ENCODE data around the gene TIRAP.
"Not testable (repeated sequence)": the region's sequence is repeated elsewhere in the genome, so short reads cannot be mapped to it uniquely, and the experiment has no call there.

Gene TIRAP, protein sequence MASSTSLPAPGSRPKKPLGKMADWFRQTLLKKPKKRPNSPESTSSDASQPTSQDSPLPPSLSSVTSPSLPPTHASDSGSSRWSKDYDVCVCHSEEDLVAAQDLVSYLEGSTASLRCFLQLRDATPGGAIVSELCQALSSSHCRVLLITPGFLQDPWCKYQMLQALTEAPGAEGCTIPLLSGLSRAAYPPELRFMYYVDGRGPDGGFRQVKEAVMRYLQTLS

DNA sequence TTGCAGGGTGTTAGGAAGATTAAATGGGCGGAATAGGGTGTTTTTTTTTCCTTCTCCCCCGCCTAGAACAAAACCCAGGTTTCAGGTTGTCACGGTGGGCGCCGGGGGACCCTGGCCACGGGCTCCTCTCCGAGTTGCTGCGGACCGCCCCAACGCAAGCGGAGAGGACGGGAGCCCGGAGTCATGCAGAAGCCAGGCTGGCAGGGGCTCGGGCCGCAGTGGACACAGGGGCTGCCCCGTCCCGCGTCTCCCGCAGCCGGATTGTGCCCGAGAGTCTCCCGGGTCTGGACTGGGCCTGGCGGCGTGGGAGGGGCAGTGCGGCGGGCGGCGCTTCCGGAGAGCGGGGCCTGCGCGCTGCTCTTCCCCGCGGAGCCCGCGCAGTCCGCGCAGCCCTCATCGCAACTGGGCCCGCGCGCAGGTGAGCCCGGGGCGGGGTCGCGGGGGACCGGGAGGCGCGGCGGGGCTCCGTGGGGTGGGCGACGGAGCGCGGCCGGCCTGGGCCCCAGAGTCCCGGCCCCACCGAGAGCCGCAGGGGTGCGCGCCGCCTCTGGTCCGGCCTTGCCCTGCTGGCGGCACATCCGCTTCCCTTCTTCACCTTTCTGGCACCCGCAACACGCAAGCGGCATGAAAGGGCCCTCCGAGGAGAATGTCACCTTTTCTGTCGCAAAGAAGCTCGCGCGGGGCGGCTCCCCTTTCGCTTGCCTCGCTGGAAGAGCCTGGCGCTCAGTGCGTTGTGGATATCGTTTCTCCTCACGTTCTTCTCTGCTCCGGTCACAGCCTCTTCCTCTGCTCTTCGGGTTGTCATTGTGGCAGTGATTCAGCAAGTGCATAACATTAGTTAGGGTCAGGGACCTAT lies at the start of gene TIRAP:
TSS of gene TIRAP (plus strand) at position 358 of the 856 bp plus-strand sequence. CDS start 7,802 bp downstream, outside the sequence.
- DNase-seq (ENCODE audit: low spot score), result peak; percentile 57

DNA sequence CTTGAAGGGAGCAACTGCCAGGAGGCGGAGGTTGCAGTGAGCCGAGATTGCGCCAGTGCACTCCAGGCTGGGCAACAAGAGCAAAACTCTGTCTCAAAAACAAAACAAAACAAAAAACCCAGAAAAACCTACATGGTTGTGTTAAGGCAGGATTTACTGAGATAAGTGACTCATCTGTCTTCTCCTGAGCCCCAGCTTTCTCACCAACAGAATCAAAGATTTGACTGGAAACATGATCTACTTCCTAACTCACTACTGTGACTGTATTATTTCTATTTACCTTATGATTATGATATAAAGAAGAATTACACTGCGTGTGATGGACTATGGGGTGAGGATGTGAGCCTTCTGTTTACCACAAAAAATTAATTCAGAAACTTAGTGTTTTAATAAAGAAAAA lies 49.5 kb upstream of the TIRAP start:
- DNase-seq (ENCODE audit: low spot score), result no peak

DNA sequence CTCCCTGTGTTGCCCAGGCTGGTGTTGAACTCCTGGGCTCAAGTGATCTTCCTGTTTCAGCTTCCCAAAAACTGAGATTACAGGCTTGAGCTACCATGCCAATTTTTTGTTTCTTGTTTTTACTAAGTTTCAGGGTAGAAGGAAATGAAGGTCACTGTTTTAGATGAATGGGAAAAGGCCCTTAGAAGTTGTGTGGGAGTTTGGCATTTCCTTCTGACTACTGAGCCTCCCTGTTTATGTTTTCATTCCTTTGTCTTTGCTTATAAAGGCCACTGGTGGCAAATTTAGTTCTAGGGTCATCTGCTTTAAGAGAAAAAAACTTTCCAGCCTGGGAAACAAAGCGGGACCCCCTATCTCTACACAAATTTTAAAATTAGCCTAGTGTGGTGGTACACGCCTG lies 36.3 kb upstream of the TIRAP start:
- DNase-seq (ENCODE audit: low spot score), result no peak

DNA sequence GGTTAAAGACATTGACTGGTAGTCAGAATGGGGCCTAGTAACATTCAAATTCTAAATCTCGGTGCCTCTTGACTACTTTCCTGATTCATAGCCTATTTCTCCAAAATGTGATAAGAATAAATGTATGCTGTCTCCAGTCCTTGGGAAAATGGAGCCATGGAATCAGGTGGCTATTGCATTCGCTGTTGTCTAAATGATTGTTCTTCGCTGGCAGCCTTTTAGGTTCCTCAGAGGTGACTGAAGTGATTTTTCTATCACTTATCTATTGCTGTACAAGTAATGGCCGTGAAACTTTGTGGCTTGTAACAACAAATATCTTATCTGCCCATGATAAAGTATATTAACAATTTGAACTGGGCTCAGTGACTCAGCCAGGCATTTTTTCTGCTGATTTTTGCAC lies 29.6 kb upstream of the TIRAP start:
- DNase-seq (ENCODE audit: low spot score), result no peak

DNA sequence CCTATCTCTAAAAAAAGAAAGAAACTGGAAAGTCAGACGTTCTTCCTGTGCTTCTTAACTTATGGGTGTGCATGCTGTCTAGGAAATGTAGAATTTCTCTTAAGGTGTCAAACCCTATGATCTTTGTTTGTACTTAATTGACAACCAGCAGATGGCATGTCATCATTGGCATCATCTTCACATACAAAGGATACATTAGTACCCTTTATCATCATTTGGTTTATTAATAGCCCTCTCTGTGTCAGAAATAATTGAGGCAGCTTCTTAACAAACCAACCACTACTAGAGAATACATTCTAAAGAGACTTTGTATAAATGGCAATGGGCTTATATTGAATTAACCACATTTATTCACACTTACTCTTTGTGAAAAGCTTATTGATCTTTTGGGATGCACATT lies 28.1 kb upstream of the TIRAP start:
- DNase-seq (ENCODE audit: low spot score), result no peak

DNA sequence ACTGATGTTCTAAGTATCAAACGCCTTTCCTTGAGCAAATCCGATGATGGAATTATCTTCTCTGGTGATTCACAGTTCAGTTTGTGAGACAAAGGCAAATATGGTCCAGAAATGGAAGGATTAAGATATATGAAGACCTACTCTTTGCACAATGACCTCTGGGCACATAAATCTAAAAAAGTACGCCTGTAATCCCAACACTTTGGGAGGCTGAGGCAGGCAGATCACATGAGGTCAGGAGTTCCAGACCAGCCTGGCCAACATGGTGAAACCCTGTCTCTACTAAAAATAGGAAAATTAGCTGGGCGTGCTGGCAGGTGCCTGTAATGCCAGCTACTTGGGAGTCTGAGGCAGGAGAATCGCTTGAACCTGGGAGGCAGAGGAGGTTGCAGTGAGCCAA lies 27.4 kb upstream of the TIRAP start:
- DNase-seq (ENCODE audit: low spot score), result not testable (repeated sequence)

DNA sequence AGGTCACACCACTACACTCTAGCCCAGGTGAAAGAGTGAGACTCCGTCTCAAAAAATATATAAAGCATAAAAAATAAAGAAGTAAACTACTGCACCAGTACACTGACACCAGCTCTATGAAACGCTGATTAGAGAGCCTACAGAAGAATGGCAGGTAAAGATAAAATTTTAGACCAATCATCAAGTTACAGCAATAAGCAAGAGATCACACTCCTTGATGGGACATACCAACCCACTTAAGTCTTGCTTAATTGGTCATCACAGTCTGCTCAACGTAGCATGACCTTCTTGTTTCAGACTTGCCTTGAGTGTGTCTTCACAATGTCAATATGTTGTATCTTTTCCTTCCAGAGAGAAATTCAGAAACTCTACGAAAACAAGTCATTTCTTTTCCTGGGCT lies 26.7 kb upstream of the TIRAP start:
- DNase-seq (ENCODE audit: low spot score), result no peak

DNA sequence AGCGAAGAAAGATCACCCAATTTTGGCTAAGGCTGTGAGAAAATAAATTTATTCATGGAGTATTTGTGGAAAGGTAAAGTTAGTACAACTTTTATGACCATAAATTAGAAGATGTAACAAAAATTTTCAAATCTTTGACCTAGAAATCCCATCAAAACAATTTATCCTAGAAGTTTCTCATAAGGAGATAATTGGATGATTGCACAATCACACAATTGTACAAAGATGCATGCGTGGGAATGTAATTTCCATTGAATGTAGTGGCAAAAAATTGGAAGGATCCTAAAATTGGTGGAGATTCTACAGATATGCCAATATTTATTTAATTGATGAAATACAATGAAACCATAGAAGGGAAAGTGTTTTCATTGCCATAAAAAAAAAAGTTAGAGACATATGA lies 25.7 kb upstream of the TIRAP start:
- DNase-seq (ENCODE audit: low spot score), result no peak

DNA sequence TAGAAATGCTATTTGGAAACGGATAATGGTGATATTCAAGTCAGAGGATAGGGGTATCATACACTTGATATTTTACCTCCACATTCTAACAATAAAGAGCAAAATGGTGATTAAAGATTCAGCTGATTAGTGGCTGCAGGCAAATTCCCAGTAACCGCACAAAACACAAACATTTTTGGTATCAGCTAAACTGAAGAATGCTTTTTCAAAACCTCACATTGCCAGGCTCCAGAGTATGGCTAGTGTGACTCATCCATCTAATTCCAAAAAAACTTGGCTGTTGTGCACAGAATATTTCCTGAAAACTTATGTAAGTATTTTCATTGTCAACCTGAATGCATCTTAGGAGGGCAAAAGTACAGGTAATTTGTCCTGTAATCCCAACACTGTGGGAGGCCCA lies 25.1 kb upstream of the TIRAP start:
- DNase-seq (ENCODE audit: low spot score), result no peak

DNA sequence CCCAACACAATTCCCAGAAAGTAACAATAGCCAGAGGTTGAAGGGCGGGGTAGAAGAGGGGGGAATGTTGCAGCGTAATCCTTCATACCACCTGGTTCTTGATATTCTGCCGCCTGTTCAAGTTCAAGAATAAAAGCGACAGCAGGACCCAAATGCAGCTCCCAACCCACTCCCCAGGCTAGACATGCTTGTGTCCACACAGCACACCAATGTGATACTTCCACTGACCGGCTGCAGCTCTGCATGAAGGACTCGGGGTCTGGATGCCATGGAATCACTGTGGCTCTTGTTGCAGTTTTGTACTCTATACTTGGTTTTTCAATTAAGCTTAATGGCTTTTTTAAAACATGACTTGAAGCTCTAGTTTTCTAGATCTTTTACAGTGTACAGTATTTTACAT lies 20.7 kb upstream of the TIRAP start:
- no peak for DNase-seq (ENCODE audit: low spot score)

DNA sequence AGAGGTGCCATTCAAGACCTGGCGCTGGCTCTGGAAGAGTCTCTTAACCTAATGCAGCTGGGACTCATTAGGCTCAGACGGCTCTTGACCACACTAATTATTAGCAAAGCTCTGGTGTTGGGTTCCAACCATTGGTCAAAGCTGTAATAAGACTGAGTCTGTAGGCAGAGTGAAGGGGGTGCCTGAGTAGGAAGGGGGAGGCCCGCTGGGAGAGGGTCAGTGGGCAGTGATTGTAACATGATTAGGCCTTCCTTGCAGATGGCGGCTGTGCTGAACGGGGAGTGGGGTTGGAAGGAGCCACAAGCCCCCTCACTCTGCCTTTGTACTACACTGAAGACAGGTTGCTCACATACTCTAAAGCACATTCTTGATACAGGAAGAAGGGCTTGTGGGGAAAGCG lies 19.4 kb upstream of the TIRAP start:
- DNase-seq (ENCODE audit: low spot score), result no peak

DNA sequence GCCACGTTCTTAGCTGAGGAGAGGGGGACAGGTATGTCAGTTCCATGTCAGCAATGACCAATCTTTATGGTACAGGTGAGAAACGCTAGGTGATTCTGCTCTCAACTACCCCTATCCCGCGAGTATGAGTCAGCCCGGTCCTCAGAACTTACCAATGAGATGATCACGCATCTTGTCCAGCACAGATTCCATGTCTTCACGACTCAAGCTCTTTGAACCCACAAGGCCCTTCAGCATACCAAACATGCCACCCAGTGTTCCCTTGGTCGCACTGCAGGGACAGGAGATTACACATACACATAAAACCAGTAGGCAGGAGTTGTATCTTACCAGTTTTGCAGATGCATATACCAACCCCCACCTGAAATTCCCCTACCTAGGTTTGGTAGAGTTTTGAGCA lies 17.1 kb upstream of the TIRAP start:
- DNase-seq (ENCODE audit: low spot score), result no peak

DNA sequence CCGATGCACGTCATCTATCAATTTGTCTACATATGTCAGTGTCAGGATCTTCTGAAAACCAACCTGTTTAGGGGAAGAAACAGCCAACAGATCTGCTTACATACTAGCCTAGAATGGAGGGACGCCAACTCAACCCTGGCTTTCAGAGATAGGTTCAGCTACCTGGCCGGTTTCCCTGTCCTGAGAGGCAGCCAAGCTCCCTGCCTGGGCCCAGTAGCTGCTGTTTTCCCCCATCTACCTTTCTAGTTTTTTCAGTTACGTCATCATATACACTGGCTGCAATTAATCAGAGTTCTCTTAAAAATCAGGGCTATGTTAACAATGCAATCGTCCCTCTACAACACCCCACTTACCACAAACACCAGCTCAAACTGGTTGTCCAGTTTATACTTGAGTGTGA lies 15.2 kb upstream of the TIRAP start:
- no peak for DNase-seq (ENCODE audit: low spot score)

DNA sequence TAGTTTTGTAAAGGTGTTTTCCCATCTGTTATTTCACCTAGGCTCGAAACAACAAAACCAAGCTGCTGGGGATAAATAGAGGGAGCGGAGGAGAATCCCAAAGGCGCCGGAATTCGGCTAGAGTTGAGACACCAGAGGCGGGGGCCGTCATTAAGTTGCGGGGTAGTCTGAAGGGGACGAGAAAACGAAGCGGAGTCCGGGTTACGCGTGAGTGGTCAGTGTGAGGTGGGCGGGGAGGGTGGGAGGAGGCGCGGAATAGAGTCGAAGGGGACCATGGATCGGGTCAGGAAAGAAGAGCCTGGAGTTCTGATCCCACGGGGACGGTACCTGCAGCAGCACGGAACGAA lies 14.6 kb upstream of the TIRAP start:
- no peak for DNase-seq (ENCODE audit: low spot score)

DNA sequence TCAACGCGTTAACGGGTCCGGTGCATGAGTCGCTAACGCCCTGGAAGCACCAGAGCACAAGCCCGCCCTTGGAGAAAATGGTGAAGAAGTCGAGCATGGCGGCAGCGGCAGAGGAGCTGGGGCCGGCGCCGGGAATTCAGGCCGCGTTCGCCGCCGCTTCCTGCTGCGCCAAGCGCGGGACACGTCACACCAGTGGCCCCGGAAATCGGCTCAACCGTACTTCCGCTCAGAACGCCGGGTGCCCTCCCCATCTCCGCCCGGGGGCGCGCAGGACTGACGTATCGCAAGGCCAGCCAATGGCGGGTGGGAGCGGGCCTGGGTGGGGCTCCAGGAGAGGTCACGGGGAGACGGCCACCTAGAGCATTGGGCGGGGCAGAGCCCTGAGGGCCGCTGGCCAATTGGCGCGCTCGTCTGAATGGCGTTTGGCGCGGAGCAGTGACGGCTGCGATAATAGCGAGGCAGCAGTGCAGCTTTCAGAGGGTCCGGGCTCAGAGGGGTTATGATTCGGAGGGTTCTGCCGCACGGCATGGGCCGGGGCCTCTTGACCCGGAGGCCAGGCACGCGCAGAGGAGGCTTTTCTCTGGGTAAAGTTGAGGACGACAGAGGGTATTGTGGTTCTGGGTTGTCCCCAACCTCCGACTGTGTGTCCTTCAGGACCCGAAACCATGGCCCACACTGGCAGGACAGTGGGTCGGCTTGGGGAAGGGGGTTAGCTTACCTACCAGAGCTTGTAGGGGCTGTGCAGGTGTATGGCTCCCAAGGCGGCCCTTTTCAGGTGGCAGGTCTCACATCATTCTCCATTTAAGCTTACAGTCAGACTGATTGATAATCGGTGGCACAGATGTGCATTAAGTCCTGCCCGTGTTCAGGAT lies 13.9 kb upstream of the TIRAP start, which contains the start of the genes FOXRED1 and SRPRA:
TSS of gene FOXRED1 (plus strand) at position 447 of the 872 bp plus-strand sequence. CDS start at position 500, 53 bp downstream.
TSS of gene SRPRA (minus strand) at position 188 of the 872 bp plus-strand sequence. CDS start at position 97, 91 bp downstream.
- DNase-seq (ENCODE audit: low spot score), result peak; percentile 98

DNA sequence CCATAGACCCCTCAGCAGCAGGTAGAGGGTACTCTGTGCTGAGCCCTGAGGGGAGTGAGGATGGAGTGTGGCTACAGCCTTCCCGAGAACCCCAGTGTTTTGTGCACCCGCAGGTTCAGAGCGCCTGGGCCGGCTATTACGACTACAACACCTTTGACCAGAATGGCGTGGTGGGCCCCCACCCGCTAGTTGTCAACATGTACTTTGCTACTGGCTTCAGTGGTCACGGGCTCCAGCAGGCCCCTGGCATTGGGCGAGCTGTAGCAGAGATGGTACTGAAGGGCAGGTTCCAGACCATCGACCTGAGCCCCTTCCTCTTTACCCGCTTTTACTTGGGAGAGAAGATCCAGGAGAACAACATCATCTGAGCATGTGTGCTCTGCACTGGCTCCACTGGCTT lies 5.6 kb upstream of the TIRAP start:
- no peak for DNase-seq (ENCODE audit: low spot score)

DNA sequence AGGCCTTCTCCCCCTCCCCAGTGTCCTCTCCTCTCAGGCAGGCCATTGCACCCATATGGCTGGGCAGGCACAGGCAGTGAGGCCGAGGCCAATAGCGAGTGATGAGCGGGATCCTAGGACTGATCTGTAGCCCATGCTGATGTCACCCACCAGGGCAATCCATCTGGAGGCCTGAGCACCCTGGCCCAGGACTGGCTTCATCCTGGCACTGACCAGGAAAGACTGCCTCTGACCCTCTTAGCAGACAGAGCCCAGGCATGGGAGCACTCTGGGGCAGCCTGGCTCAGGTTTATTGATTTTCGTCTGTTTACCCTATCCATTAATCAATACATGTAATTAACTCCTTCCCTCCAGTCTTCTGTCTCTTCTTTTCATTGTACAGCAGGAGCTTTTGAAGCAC lies 5.1 kb upstream of the TIRAP start:
- no peak for DNase-seq (ENCODE audit: low spot score)

DNA sequence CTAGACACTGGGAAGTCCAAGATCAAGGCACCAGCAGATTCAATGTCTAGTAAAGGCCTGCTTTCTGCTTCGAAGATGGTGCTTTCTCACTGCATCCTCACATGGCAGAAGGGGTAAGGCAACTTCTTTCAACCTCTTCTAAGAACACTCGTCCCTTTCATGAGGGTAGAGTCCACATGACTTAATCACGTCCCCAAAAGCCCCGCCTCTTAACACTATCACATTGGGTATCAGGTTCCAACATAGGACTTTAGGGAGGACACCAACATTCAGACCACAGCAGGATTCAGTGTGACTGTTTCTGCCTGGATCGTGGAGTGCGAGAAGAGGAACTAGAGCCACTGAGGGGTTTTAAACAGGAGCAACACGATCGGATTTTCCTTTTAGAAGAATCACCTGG lies 3.7 kb upstream of the TIRAP start:
- DNase-seq (ENCODE audit: low spot score), result no peak

DNA sequence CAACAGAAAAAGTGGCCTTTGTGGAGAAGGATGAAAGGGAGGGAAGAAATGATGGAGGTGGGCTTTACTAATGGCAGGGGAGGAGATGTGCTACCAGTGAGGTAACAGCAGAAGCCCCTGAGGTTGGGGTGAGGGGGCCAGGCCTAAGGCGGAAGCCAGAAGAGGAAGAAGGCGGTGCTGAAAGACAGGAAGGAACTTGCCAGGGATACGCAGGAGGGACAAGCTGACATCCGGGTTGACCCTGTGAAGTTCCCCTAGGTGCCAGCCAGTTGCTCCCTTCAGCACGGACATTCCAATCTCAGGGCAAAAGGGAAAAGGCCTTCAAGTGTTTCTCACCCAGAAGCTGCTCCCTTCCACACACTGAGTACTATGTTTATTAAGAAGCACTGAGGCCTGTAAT lies 2.3 kb upstream of the TIRAP start:
- no peak for DNase-seq (ENCODE audit: low spot score)

DNA sequence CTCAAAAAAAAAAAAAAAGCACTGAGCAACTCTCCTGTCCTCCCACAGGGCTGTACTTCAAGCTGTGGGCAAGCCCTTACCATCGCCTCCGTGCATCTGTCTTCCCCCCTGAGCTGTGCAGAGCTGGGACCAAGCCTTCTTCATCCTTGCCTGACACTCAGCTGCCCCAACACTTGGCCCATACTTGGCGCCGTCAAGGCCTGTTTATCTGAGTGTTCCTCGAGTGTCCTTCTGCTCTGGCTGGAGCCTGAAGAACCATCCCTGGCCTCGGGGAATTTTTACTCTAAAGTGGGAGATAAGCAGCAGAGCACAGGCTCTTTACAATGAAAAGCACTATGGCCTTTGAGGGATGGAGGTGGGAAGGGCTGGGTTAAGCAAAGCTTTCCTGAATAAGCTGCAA lies 1.6 kb upstream of the TIRAP start:
- DNase-seq (ENCODE audit: low spot score), result no peak

DNA sequence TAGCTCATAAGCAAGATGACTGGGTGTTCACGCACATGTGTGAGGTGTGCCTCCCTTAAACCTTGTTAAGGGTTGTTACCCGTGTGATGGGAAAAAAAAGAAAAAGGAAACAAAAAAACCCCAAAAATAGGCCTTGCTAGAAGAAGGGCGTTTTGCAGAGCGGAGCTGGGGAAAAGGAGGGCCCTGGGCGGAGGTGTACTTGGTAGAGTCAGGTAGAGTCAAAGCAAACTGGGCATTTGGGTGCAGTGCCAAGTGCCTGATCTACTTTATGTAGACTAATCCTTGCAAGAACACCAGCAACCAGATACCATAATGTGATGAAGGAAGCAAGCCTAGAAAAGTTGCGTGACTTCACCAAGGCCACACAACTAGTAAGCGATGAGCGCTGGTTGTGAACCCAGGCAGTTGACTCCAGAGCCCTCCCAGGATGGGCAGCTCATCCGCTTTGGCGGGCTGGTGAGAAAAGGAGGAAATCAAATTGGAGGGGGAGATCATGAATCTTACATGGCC lies 1.2 kb upstream of the TIRAP start:
- no peak for DNase-seq (ENCODE audit: low spot score)

DNA sequence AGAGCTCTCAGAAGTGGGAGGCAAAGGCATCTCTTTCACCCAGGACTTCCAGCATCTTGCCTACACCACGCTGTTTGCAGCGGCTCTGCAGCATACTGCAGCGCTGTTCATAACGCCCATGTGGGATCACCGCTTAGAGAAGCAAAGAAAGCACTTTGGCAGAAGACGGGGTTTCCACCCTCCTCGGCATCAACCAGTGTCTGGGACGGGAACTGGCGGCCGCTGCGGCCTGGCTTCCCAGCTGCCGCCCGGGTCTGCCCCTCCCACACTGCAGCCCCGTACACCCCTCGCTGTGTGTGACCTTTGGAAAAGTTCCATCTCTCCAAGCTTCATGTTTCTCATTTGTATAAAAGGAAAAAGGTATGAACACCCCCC lies 545 bp upstream of the TIRAP start:
- DNase-seq (ENCODE audit: low spot score), result no peak
